WERI-Rb-1 (cell line): ENCODE measurements around the gene AADACL4.

Source experiments
- DNase-seq: peaks from one replicate; pipeline ENCODE4 v3.0.0-alpha.2; 2020
- H3K27ac ChIP-seq: fragments of 250-450 bp; sonication (Bioruptor Pico); 2 replicates; pipeline ENCODE4 v1.5.1; 2020; ENCODE audit warnings: mild to moderate bottlenecking, moderate library complexity
- H3K27me3 ChIP-seq: fragments of 250-450 bp; sonication (Bioruptor Pico); 2 replicates; pipeline ENCODE4 v1.5.1; 2021; ENCODE audit warnings: mild to moderate bottlenecking, low read depth, moderate library complexity; ENCODE audit not compliant: insufficient read depth, severe bottlenecking
- H3K36me3 ChIP-seq: fragments of 250-450 bp; sonication (Bioruptor Pico); 2 replicates; pipeline ENCODE4 v1.5.1; 2020; ENCODE audit warnings: mild to moderate bottlenecking, moderate library complexity
- H3K4me3 ChIP-seq: 2 replicates; pipeline ENCODE4 v1.5.1; 2011; ENCODE audit warnings: low read depth, mild to moderate bottlenecking, control low read depth, low read length
- H3K9me3 ChIP-seq: fragments of 250-450 bp; sonication (Bioruptor Pico); 2 replicates; pipeline ENCODE4 v1.5.1; 2021; ENCODE audit warnings: mild to moderate bottlenecking, moderate library complexity; ENCODE audit not compliant: severe bottlenecking
- TF ChIP-seq, protein P1 (sequence below): IDR thresholded peaks from 2 replicates; pipeline ENCODE4 v1.5.1; 2011; ENCODE audit warnings: low read depth, mild to moderate bottlenecking, control low read depth, inconsistent platforms, low read length

Gene AADACL4

DNA sequence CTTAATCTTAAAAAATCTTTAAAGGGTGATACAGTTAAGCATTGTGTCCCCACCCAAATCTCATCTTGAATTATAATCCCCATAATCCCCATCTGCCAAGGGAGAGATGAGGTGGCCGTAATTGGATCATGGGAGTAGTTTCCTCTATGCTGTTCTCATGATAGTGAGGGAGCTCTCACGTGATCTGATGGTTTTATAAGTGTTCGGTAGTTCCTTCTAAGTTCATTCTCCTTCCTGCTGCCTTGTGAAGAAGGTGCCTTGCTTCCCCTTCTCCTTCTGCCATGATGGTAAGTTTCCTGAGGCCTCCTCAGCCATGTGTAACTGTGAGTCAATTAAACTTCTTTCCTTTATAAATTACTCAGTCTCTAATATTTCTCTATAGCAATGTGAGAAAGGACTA is 36.6 kb upstream of the AADACL4 start:
- Histone ChIP-seq H3K27ac (no peak overlapping the region), H3K4me3 (no peak overlapping the region)
- DNase-seq, result peak; percentile 36

DNA sequence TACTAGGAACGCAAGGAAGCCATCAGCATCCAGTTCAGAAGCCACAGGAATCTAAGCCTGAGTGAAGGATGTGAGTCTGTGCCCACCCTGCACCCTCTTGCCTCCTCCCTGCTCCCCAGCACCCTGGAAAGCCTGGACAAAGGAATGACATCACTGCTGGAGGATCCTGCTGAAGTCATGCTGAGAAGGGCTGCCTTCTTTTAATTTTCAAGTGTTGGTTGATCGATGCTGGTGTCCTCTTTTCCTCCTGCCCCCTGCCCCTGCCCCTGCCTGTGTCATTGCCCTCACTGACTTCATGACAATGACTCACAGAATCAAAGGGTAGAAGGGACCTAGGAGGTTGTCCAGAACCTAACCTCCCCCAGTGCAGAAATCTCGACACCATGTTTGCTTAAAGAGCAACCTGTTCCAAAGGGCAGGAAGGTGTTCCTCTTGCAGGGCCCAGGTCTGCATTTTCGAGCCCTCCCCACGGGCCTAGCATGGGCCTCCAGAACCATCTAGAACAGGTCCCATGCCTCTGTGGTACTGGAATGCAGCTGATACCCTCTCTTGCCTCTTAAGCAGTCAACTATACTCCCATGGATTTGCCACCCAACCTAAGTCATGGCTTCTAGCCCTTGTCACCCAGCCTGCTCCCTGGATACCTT is 35.5 kb upstream of the AADACL4 start:
- DNase-seq, result no peak
- Histone ChIP-seq H3K9me3 (no peaks in the 10 kb centered on the region), H3K27ac (no peak overlapping the region), H3K27me3 (peaks cover 39% of the 10 kb centered on the region), H3K4me3 (no peak overlapping the region), H3K36me3 (no peaks in the 10 kb centered on the region)
- TF ChIP-seq, protein P1, sequence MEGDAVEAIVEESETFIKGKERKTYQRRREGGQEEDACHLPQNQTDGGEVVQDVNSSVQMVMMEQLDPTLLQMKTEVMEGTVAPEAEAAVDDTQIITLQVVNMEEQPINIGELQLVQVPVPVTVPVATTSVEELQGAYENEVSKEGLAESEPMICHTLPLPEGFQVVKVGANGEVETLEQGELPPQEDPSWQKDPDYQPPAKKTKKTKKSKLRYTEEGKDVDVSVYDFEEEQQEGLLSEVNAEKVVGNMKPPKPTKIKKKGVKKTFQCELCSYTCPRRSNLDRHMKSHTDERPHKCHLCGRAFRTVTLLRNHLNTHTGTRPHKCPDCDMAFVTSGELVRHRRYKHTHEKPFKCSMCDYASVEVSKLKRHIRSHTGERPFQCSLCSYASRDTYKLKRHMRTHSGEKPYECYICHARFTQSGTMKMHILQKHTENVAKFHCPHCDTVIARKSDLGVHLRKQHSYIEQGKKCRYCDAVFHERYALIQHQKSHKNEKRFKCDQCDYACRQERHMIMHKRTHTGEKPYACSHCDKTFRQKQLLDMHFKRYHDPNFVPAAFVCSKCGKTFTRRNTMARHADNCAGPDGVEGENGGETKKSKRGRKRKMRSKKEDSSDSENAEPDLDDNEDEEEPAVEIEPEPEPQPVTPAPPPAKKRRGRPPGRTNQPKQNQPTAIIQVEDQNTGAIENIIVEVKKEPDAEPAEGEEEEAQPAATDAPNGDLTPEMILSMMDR, result no peak

More for the DNA sequence above, 36.6 kb upstream of the AADACL4 start:
- Histone ChIP-seq H3K9me3 (no peaks in the 10 kb centered on the region), H3K27me3 (peaks cover 29% of the 10 kb centered on the region), H3K36me3 (no peaks in the 10 kb centered on the region)
- TF ChIP-seq, protein P1, result no peak

DNA sequence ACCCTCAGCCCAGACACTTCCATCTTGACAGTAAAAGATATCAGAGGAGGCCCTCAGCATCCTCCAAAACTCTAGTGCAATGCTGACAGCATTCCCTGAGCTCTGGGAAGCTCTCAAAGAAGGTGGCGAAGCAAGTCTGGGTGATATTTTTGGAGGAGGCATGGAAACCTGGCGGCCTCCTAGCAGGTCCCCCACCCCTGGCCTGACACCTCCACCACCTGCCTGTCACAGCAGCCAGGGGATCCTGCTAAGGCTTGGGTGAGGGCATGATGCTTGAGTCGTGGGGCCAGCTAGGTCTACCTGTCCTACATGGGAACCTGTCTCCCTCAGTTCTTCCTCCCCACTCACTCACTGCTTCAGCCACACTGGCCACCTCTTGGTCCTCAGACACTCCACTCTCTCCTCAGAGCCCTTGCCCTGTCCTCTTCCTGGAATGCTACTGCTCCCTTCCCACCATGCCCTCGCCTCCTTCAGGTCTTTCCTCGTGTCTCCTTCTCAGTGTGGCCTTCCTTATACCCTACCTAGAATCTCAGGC is 34.3 kb upstream of the AADACL4 start:
- Histone ChIP-seq H3K4me3 (no peak overlapping the region), H3K9me3 (no peaks in the 10 kb centered on the region), H3K36me3 (no peaks in the 10 kb centered on the region), H3K27ac (no peak overlapping the region), H3K27me3 (peaks cover 47% of the 10 kb centered on the region)
- no peak for DNase-seq
- TF ChIP-seq, protein P1, result no peak

DNA sequence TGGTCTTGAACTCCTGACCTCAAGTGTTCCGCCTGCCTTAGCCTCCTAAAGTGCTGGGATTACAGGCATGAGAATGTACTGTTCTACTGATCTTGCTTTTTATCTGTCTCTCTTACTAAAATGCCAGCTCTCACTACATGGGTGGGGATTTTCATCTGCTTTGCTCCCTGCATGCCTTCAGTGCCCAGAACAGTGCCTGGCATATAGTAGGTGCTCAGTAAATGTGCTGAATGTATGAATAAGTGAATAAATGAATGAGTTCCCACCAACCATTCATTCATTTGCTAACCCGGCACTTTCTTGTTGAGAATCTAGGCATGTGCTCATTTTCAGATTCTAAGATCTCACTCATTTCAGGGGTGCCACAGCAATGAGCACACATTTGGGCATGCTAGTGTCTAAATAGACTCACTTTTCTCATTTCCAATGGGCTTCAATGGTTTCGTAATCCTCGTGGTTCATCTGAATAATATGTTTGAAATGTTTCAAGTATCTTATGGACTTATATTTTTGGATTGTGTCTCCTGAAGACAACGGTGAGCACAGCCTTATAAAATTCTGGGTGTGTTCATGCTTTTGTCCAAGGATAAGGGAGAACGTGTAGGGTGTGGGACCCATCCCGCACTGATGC is 33.5 kb upstream of the AADACL4 start:
- no peaks in the 10 kb centered on the region for H3K36me3 ChIP-seq
- peaks cover 54% of the 10 kb centered on the region for H3K27me3 ChIP-seq
- no peaks in the 10 kb centered on the region for H3K9me3 ChIP-seq
- no peak for DNase-seq
- TF ChIP-seq, protein P1, result no peak
- no peak overlapping the region for H3K4me3 ChIP-seq
- H3K27ac ChIP-seq, result no peak overlapping the region

DNA sequence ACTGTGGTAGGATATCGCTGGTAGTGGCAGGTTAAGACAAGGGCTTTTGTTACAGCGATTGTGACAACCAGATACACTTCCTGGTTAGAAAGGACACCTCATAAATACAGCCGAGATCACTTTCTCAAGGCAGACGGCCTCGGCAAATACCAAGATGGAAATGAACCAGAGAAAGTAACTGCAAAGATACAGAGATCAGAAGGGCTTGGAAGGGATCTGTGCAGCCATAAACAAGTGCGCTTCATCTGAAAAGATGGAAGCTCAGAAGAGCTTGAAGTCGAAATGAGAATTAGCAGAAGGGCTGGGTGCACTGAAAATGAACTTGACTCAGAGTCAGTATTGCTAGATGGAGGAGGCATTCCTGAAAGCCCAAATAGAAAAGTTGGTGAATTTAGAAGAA is 32.9 kb upstream of the AADACL4 start:
- Histone ChIP-seq H3K36me3 (no peaks in the 10 kb centered on the region), H3K9me3 (no peaks in the 10 kb centered on the region), H3K27ac (no peak overlapping the region), H3K4me3 (no peak overlapping the region), H3K27me3 (peaks cover 60% of the 10 kb centered on the region)
- TF ChIP-seq, protein P1, result no peak
- DNase-seq, result no peak

DNA sequence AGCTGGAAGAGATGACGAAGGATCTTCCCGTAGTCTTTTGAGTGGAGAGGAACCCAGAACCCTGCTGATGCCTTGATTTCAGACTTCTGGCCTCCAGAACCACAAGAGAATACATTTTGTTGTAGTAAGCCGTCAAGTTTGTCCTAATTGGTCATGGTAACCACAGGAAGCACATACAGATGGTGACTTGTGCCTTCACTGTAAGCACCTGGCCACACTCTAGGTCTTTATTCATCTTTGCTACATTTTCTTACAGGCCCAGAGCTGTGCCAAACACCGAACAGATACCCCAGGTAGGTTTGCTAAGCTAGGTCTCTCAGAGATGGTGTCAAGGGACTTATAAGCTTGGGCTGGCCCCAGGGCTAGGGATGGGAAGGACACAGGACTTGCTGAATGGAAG is 30.7 kb upstream of the AADACL4 start:
- Histone ChIP-seq H3K4me3 (no peak overlapping the region), H3K36me3 (no peaks in the 10 kb centered on the region), H3K27me3 (peaks cover 80% of the 10 kb centered on the region), H3K27ac (no peak overlapping the region), H3K9me3 (no peaks in the 10 kb centered on the region)
- TF ChIP-seq, protein P1, result no peak
- no peak for DNase-seq
